Activated naive CD4-positive, alpha-beta T cell treated with anti-CD3 and anti-CD28 coated beads, Interleukin-2, amount 50 U/mL, for 24 hours (primary cell): ENCODE results near the gene GRID2.

Source experiments
- H3K27ac Mint-ChIP-seq: one replicate; pipeline ENCODE4 v1.8.0; 2021; ENCODE audit warnings: mild to moderate bottlenecking, mixed read lengths
- H3K27me3 Mint-ChIP-seq: one replicate; pipeline ENCODE4 v1.8.0; 2021; ENCODE audit warnings: mixed read lengths
- H3K36me3 Mint-ChIP-seq: one replicate; pipeline ENCODE4 v1.8.0; 2021; ENCODE audit warnings: mixed read lengths
- H3K4me1 Mint-ChIP-seq: one replicate; pipeline ENCODE4 v1.8.0; 2021; ENCODE audit warnings: mixed read lengths
- H3K4me3 Mint-ChIP-seq: one replicate; pipeline ENCODE4 v1.8.0; 2021; ENCODE audit warnings: mild to moderate bottlenecking, mixed read lengths
- H3K9me3 Mint-ChIP-seq: one replicate; pipeline ENCODE4 v1.8.0; 2021; ENCODE audit warnings: mixed read lengths

The GRID2 gene

DNA sequence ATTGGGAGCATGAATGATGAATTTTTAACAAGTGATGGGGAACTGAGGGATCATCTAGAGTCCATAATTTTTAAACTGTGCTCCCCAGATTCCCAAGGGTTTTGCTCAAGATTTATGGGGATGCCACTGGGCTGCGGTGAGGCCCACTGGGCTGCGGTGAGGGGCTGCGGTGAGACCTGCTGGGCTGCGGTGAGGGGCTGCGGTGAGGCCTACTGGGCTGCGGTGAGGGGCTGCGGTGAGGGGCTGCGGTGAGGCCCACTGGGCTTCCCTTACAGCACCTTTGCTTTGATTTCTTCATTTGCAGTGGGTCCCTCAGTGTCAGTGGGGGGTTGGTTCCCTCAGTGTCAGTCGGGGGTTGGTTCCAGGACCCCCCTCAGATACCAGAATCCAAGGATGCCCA lies 1477.4 kb downstream of the GRID2 start:
- Mint-ChIP-seq H3K4me3 (no peak overlapping the region), H3K9me3 (no peaks in the 10 kb centered on the region), H3K27ac (no peak overlapping the region), H3K27me3 (peaks cover 2% of the 10 kb centered on the region), H3K4me1 (no peaks in the 10 kb centered on the region), H3K36me3 (no peaks in the 10 kb centered on the region)

DNA sequence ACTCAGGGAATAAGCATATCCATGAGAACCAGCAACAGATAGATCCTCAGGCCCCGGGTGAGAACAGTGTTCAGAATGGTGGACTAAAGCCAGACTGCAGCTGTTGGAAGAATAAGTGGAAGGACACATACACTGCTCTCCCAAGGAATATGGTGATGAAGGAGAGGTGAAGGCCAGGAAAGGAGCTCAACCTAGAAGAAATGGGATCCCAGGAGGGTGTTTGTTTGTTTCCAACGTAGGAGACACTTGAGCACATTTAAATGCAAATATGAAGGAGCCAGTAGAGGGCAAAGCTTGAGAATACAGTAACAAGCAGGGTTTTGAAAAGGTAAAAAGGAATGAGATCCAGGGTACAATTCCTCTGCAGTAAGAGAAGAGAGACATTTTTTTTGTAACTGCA lies 1482.4 kb downstream of the GRID2 start:
- Mint-ChIP-seq H3K36me3 (no peaks in the 10 kb centered on the region), H3K9me3 (no peaks in the 10 kb centered on the region), H3K27me3 (peaks cover 2% of the 10 kb centered on the region), H3K27ac (no peak overlapping the region), H3K4me1 (no peaks in the 10 kb centered on the region), H3K4me3 (no peak overlapping the region)

DNA sequence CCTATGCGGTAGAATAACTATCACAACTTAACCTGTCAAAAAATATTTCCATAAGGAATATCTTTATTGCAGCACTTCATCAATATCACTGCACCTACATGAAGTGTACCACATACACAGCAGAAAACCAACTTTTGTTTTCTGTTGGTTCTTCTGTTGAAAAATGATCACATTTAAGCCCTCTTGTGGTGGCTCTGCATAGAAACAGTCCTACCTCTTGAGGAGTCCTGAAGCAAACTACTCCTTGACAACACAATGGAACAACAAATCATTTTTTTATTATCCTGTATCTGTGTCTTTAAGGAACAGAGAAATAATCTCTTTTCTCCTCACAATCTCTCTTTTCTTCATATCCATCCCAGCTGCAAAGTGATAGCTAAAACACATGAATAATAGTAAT lies 1484.9 kb downstream of the GRID2 start:
- Mint-ChIP-seq H3K9me3 (no peaks in the 10 kb centered on the region), H3K4me3 (no peak overlapping the region), H3K27ac (no peak overlapping the region), H3K27me3 (peaks cover 2% of the 10 kb centered on the region), H3K36me3 (no peaks in the 10 kb centered on the region), H3K4me1 (no peaks in the 10 kb centered on the region)

DNA sequence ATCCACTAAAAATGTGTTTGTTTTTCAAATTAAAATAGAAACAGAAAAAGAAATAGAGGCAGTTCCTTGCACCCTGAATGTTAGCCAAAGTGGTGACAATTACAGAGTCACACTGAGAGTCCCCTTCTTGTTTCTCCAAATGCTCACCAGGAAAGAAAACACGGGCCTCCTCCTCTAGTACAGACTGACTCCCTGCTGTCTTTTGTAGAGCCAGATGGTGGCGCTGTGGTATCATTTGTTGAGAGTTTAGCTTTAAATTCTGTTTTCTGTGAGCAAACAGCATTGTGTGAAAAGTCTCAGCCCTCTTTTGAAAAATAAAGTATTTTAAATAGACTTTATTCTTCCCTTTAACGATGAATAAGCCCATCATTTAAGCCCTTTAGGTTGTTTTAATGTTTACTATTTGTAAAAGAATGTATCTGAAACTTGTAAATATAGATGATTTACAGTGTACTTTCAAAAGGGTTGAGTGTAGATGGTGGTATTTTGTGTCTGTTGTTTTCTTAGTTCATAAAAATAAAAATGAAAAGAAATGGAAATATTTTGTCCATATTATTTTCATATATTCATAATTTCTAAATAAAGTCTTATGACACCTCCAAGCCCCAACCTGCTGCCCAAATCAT lies 1487.9 kb downstream of the GRID2 start:
- Mint-ChIP-seq H3K9me3 (no peaks in the 10 kb centered on the region), H3K27ac (no peak overlapping the region), H3K27me3 (peaks cover 4% of the 10 kb centered on the region), H3K4me3 (no peak overlapping the region), H3K36me3 (no peaks in the 10 kb centered on the region), H3K4me1 (no peaks in the 10 kb centered on the region)

DNA sequence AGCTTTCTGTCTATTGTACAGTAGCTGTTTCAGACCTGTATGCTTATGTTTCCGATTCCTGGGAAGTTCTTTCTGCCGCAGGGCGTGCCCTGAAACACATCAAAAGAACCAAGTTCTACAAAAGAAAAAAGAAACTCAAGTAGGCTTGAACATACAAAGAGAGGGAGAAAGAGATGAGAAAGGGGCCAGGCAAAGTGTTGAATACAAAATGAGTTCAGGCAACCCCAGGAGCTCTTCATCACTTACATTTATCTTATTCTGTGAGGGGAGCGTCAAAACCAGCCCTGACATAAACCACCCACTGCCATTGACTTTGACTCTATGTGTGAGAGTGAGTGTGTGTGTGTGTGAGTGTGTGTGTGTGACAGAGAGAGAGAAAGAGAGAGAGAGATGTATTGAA lies 1498.3 kb downstream of the GRID2 start:
- no peaks in the 10 kb centered on the region for H3K4me1 Mint-ChIP-seq
- no peaks in the 10 kb centered on the region for H3K36me3 Mint-ChIP-seq
- H3K9me3 Mint-ChIP-seq: peaks cover 4% of the 10 kb centered on the region
- no peak overlapping the region for H3K27ac Mint-ChIP-seq
- H3K4me3 Mint-ChIP-seq: no peak overlapping the region
- H3K27me3 Mint-ChIP-seq: no peaks in the 10 kb centered on the region

DNA sequence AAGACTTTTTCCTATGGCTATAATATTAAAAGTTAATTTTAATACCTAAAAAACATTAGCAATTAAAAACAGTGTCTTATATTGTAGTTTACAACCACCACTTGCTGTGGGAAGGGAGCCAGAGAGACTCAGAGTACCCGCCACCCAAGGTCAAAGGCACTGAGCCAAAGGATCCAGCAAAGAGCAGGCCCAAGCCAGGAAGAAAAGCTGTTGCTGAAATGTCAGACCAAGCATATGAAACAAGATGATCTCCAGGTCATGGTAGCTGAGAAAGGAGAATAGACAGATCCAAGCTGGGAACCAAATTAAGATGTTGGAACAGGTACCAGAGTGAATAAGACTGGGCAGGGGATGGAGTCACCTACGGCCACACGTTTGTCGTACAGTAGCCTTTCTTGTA lies 1506.0 kb downstream of the GRID2 start:
- no peaks in the 10 kb centered on the region for H3K27me3 Mint-ChIP-seq
- no peaks in the 10 kb centered on the region for H3K4me1 Mint-ChIP-seq
- H3K9me3 Mint-ChIP-seq: peaks cover 2% of the 10 kb centered on the region
- no peak overlapping the region for H3K27ac Mint-ChIP-seq
- H3K36me3 Mint-ChIP-seq: no peaks in the 10 kb centered on the region
- no peak overlapping the region for H3K4me3 Mint-ChIP-seq

DNA sequence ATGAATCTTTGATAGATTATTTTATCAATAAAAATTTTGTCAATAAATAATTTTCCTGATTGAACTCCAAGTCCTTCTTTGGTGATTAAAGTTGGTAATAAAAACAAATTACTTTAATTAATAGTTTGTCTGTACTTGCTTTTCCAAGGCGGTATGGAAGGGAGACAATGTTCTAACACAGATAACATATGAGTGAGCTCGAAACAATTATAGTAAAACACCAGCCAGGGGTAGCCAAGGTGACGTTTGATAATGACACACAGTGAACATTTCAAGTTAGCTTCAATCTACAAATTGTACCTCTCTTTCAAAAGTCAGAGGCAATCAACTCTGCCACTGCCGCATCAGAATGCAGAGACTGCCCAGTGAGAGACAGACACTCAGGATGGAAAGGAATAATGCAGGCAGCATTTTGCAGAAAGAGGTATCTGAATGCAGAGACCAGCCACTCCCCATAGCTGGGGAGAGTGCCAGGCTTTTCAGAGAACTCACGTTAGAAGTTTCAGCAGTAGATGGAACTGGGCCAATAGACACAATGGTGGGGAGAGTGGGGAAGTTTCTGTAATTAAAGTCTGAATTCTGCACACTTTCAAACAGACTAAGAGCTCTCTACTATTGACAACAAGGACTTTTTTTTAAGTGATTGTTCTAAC lies 1506.7 kb downstream of the GRID2 start:
- Mint-ChIP-seq H3K9me3 (no peaks in the 10 kb centered on the region), H3K36me3 (no peaks in the 10 kb centered on the region), H3K4me3 (no peak overlapping the region), H3K27ac (no peak overlapping the region), H3K4me1 (no peaks in the 10 kb centered on the region), H3K27me3 (no peaks in the 10 kb centered on the region)

DNA sequence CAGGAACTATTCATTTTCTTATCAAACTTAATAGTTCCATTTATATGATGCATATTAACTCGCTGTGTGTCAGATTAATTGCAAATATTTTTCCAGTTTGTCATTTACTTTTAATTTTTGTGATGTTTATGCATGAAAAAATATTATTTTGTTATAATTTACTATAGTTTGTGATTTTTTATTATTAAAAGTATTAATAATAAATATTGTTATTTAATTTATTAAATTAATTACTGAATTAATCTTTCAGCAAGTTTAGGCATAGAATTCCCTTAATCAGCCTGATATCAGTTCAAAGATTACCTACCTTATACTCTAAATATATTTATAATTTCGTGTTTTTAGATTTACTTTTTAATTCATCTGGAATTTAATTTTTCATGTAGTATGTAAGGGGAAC lies 1509.3 kb downstream of the GRID2 start:
- no peak overlapping the region for H3K4me3 Mint-ChIP-seq
- H3K9me3 Mint-ChIP-seq: no peaks in the 10 kb centered on the region
- H3K27ac Mint-ChIP-seq: no peak overlapping the region
- no peaks in the 10 kb centered on the region for H3K4me1 Mint-ChIP-seq
- peaks cover 2% of the 10 kb centered on the region for H3K27me3 Mint-ChIP-seq
- H3K36me3 Mint-ChIP-seq: no peaks in the 10 kb centered on the region

DNA sequence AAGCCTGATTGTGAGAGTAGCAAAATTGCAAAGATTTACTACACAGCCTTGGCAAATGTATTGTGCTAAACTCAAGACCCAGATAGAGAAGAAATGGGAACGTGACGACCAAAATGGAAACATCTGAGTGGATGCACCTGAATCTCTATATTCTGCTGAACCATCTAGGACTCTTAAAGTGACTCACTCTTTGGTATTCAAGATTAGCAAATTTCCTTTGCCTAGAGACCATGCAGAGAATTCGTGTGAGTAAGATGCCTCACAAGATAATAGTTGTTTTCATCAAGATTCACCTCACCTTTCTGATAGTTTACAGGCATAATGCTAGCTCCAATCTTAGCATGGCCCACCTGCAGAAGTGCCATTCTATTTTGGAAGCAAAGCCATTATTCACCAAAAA lies 1510.4 kb downstream of the GRID2 start:
- H3K4me3 Mint-ChIP-seq: no peak overlapping the region
- no peaks in the 10 kb centered on the region for H3K4me1 Mint-ChIP-seq
- H3K27me3 Mint-ChIP-seq: peaks cover 4% of the 10 kb centered on the region
- H3K27ac Mint-ChIP-seq: no peak overlapping the region
- no peaks in the 10 kb centered on the region for H3K9me3 Mint-ChIP-seq
- H3K36me3 Mint-ChIP-seq: no peaks in the 10 kb centered on the region

DNA sequence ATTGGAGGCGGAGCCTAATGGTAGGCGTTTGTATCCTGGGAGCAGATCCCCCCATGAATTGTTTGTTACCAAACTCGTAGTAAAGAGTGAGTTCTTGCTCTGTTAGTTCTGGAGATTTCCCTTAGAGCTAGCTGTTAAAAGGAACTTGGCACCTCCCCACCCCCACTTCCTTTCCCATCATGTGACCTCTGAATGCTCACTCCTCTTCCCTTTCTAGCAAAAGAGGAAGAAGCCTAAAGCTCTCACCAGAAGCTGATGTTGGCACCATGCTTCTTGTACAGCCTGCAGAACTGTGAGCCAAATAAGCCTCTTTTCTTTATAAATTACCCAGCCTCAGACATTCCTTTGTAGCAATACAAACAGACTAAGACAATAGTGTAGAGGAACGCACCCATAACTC lies 1511.0 kb downstream of the GRID2 start:
- peaks cover 4% of the 10 kb centered on the region for H3K27me3 Mint-ChIP-seq
- H3K4me1 Mint-ChIP-seq: no peaks in the 10 kb centered on the region
- H3K9me3 Mint-ChIP-seq: no peaks in the 10 kb centered on the region
- H3K4me3 Mint-ChIP-seq: no peak overlapping the region
- no peaks in the 10 kb centered on the region for H3K36me3 Mint-ChIP-seq
- no peak overlapping the region for H3K27ac Mint-ChIP-seq
